ENCODE results near the gene ACAD11.
A peak's percentile ranks its signal among the peaks of the same experiment; 100 is the strongest.

Gene ACAD11

DNA sequence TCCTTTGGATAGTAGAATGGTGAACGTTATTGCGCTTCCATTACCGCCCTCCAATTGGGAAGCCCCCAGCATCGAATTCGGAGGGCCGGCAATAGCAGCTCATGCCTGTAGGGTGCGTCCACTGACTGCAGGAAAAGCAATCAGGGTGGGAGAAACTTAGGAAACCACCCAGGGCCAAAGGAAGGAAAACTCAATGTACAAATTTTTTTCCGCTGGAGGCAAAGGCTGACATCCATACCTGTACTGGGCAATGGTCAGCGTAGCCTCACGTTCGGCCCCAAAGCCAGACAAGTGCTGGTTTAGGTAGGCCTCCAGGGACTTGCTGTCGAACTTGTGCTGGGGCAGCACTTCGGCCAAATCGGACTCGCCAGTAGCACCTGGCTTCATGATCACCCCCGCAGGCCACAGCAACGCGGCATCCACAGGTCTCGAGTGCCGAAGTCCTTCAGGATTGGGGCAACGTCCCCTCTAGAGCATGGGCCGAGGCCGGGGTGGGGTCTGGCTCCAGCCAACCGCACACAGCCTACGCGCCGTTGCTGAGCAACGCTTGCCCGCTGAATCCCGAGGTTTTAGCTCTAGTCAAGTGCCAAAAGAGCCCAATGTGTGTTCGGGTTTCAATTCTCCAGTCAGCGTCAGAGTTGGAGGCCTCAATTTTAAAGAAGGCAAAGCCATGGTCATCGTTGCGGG, at the start of gene ACAD11:
Gene ACAD11, minus strand, starts transcription at position 445 of the 687 bp plus-strand sequence. Its CDS starts 58 bp downstream, at position 387.
- no peak for TF ChIP-seq GATA1 (IDR thresholded peaks at IDR 0.05; ENCODE audit: low read depth, low read length)
- TF ChIP-seq POLR2A (IDR thresholded peaks at IDR 0.05; ENCODE audit: low read length): no peak
- peak; percentile 82 to 85 for DNase-seq

- TF ChIP-seq GATA1 (IDR thresholded peaks at IDR 0.05; ENCODE audit: low read depth, low read length) (no peak), POLR2A (IDR thresholded peaks at IDR 0.05; ENCODE audit: low read length) (no peak)
- DNase-seq: no peak
Observed at GRCh38 chr3:132703733-132704132, 44.1 kb upstream of the ACAD11 start.

DNA sequence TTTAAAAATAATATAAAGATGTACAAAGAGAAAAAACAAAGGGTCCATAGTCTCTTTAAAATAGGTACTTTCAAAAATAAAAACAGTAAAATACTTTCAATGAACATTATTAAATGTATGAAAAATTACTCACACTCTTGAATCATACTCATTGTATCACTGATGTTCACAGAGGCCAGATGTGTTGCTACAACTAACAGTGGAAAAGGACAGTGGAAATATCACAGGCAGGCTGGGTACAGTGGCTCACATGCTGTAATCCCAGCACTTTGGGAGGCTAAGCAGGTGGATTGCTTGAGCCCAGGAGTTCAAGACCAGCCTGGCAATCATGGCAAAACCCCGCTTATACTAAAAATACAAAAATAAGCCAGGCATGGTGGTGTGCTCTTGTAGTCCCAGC, 35.8 kb upstream of the ACAD11 start:
- TF ChIP-seq GATA1 (IDR thresholded peaks at IDR 0.05; ENCODE audit: low read depth, low read length): no peak
- no peak for TF ChIP-seq POLR2A (IDR thresholded peaks at IDR 0.05; ENCODE audit: low read length)
- DNase-seq: no peak

DNA sequence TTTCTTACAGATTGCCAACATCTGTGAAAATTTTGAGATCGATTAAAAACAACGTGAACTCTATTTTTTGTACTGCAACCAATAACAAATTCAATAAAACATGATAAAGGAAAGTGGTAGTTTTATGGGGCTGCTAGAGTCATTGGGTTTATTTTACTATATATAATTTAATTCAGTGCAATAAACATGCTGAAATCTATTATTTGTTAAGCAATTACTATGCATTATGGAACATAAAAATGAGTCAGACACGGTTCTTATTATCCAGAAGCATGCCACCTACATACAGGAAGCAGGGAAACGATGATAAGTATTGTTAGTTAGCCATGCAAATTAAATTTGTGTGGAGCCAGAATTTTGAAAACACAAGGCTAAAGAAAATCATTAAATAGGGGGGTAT, 35.4 kb upstream of the ACAD11 start:
- no peak for DNase-seq
- TF ChIP-seq GATA1 (IDR thresholded peaks at IDR 0.05; ENCODE audit: low read depth, low read length) (no peak), POLR2A (IDR thresholded peaks at IDR 0.05; ENCODE audit: low read length) (no peak)

DNA sequence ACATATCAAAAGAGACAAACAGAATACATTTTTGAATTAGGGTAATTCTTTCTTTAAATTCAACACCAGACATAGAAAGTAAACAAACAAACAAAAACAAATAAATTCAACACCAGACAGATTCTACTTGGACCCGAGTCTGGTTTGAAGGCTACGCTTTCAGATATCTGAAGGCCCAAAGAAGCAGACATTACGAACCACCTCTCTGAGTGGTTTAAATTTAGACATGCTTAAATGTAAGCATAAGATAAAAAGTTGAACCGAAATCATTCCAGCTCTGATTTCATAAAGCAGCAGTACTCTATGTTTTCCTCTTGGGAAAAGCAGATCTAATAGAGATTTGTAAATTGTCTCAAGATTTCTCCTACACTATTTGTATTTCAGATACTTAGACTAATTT, 30.4 kb upstream of the ACAD11 start:
- DNase-seq: no peak
- TF ChIP-seq POLR2A (IDR thresholded peaks at IDR 0.05; ENCODE audit: low read length): no peak
- TF ChIP-seq GATA1 (IDR thresholded peaks at IDR 0.05; ENCODE audit: low read depth, low read length): no peak

DNA sequence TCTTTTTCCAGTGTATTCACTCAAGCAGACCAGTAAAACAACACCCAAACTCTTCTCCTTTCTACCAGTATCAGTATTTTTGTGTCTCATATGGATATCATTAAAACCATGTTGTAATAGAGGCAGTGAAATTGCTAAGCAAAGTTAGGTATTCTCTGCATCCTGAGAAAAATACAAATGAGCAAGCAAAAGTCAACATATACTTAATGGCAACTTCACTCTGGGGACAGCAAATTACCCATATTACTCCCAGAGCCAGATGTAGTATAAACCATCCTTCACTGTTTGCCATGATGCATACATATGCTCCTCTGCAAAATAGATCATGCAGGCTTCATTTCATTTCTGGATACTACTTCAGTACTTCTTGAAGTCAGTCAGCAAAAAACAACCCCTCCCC, 22.6 kb upstream of the ACAD11 start:
- TF ChIP-seq GATA1 (IDR thresholded peaks at IDR 0.05; ENCODE audit: low read depth, low read length) (no peak), POLR2A (IDR thresholded peaks at IDR 0.05; ENCODE audit: low read length) (no peak)

DNA sequence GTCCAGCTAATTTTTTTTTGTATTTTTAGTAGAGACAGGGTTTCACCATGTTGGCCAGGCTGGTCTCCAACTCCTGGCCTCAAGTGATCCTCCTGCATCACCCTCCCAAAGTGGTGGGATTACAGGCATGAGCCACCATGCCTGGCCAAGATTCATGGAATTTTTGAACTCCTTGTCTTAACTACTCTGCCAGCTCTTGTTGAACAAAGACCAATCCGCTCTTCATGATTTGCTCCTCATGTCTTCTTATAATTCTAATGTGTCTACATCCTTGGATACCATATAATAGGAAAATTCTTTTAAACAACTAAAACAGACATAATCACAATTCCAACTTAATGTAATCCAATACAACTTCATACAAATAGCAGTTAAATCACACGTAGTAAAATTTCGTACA, 21.8 kb upstream of the ACAD11 start:
- no peak for TF ChIP-seq POLR2A (IDR thresholded peaks at IDR 0.05; ENCODE audit: low read length)
- no peak for TF ChIP-seq GATA1 (IDR thresholded peaks at IDR 0.05; ENCODE audit: low read depth, low read length)
- DNase-seq: no peak

More for the DNA sequence above, 22.6 kb upstream of the ACAD11 start:
- no peak for DNase-seq

GRCh38 chr3:132679911-132680310, 20.3 kb upstream of the ACAD11 start:
- TF ChIP-seq POLR2A (IDR thresholded peaks at IDR 0.05; ENCODE audit: low read length) (no peak), GATA1 (IDR thresholded peaks at IDR 0.05; ENCODE audit: low read depth, low read length) (no peak)
- DNase-seq: no peak

- TF ChIP-seq POLR2A (IDR thresholded peaks at IDR 0.05; ENCODE audit: low read length) (no peak), GATA1 (IDR thresholded peaks at IDR 0.05; ENCODE audit: low read depth, low read length) (no peak)
- no peak for DNase-seq
Observed at GRCh38 chr3:132675408-132675807, 15.8 kb upstream of the ACAD11 start.

GRCh38 chr3:132669256-132669777, 9.7 kb upstream of the ACAD11 start:
- DNase-seq: no peak
- TF ChIP-seq POLR2A (IDR thresholded peaks at IDR 0.05; ENCODE audit: low read length) (no peak), GATA1 (IDR thresholded peaks at IDR 0.05; ENCODE audit: low read depth, low read length) (no peak)

GRCh38 chr3:132665230-132665745, 5.7 kb upstream of the ACAD11 start:
- no peak for TF ChIP-seq POLR2A (IDR thresholded peaks at IDR 0.05; ENCODE audit: low read length)
- TF ChIP-seq GATA1 (IDR thresholded peaks at IDR 0.05; ENCODE audit: low read depth, low read length): no peak
- no peak for DNase-seq

GRCh38 chr3:132662212-132662611, 2.6 kb upstream of the ACAD11 start:
- TF ChIP-seq GATA1 (IDR thresholded peaks at IDR 0.05; ENCODE audit: low read depth, low read length) (no peak), POLR2A (IDR thresholded peaks at IDR 0.05; ENCODE audit: low read length) (no peak)
- DNase-seq: no peak

GRCh38 chr3:132661101-132661500, 1.5 kb upstream of the ACAD11 start:
- TF ChIP-seq POLR2A (IDR thresholded peaks at IDR 0.05; ENCODE audit: low read length) (no peak), GATA1 (IDR thresholded peaks at IDR 0.05; ENCODE audit: low read depth, low read length) (no peak)
- peak; percentile 67 to 77 for DNase-seq

DNA sequence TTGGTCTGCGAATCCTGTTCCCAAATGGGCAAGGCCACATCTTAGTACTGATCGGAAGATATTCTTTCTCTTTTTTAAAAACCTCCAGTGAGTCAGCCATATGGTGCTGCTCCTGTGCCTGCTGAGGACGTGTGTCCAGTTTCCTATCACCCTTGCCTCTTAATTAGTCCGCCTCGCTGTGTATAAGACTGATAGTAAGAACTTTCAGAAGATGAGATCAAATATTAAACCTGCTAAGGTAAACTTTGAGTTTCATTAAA, 1.1 kb upstream of the ACAD11 start:
- TF ChIP-seq POLR2A (IDR thresholded peaks at IDR 0.05; ENCODE audit: low read length) (no peak), GATA1 (IDR thresholded peaks at IDR 0.05; ENCODE audit: low read depth, low read length) (no peak)
- peak; percentile 77 to 80 for DNase-seq
